Prostate gland (tissue), 2 donors: Measurements from ENCODE around the gene KIAA1328. TPM values are rescaled to one million over a fixed set of nuclear protein-coding genes. Genes with fewer than 3 reads are reported as not detected.

Experiments
- DNase-seq: peaks from one replicate; pipeline ENCODE4 v3.0.0-alpha.2; 2019; ENCODE audit warnings: low spot score
- H3K27ac ChIP-seq, 2 donors: fragments of 200-600 bp; sonication (generic); 2 replicates each; pipeline ENCODE4 v1.5.1; 2017 to 2019
- H3K27me3 ChIP-seq: fragments of 200-600 bp; sonication (generic); replicated peaks from 2 replicates; pipeline ENCODE4 v1.5.1; 2019; ENCODE audit not compliant: insufficient read depth
- H3K36me3 ChIP-seq, 2 donors: fragments of 200-600 bp; sonication (generic); 1 replicate in 1 of 2; 2 replicates in 1 of 2; pipeline versions ENCODE4 v1.5.1 to v1.8.1; 2017 to 2019
- H3K4me1 ChIP-seq: fragments of 200-600 bp; sonication (generic); replicated peaks from 2 replicates; pipeline ENCODE4 v1.5.1; 2019
- H3K4me3 ChIP-seq, 2 donors: fragments of 200-600 bp; sonication (generic); 2 replicates each; pipeline ENCODE4 v1.5.1; 2017 to 2019
- H3K9me3 ChIP-seq: fragments of 200-600 bp; sonication (generic); 2 replicates; pipeline ENCODE4 v1.5.1; 2017
- CTCF ChIP-seq, 4 experiments: fragments of 200-600 bp in 2 of 4; fragments of 450-650 bp in 2 of 4; sonication (generic) in 2 of 4; IDR thresholded peaks; 1 replicate in 3 of 4; 2 replicates in 1 of 4; pipeline ENCODE4 v1.5.1; 2016 to 2019; ENCODE audit warnings: antibody characterized with exemption in 4 of 4, mild to moderate bottlenecking in 2 of 4, moderate library complexity in 2 of 4
- POLR2A ChIP-seq: fragments of 450-650 bp; IDR thresholded peaks from one replicate; pipeline ENCODE4 v1.6.1; 2016; ENCODE audit warnings: antibody characterized with exemption, mild to moderate bottlenecking
- POLR2AphosphoS5 ChIP-seq: sonication (generic); formaldehyde crosslinking; IDR thresholded peaks from one replicate; pipeline ENCODE4 v1.6.1; 2017; ENCODE audit warnings: antibody characterized with exemption
- WGBS: methylation state at CpG from one replicate; pipeline ENCODE4 v1.1.5; 2018; 5-methylcytosine and 5-hydroxymethylcytosine counted together
- intact Hi-C: fragments of 100-400 bp; cut with DNase I; formaldehyde crosslinking; loops from one replicate; pipeline ENCODE4 v1.14.2; 2022
- total RNA-seq, 2 donors: library from RNA; depleted of rRNA; stranded (reverse); fragments of >200 nt; gene quantifications; one replicate each; pipeline ENCODE4 v1.1.0, GENCODE V29; 2016

Gene KIAA1328
- total RNA-seq, 2 donors from 2014 or later, result 8.7 to 13.7 TPM

- no peak overlapping the region for H3K27ac ChIP-seq
- DNase-seq, result no peak
- H3K4me1 ChIP-seq, result no peaks in the 10 kb centered on the region
- H3K4me3 ChIP-seq, result no peak overlapping the region
- H3K36me3 ChIP-seq, result no peaks in the 10 kb centered on the region
- no peaks in the 10 kb centered on the region for H3K27me3 ChIP-seq
- WGBS, result 44% methylated on average over 2 of the region's 2 CpGs
- TF ChIP-seq POLR2A, result no peak
- intact Hi-C loops, result no loop called here
- no peaks in the 10 kb centered on the region for H3K9me3 ChIP-seq
Observed at GRCh38 chr18:37265382-37265781, 436.5 kb downstream of the KIAA1328 start.

- intact Hi-C loops, result no loop called here
- Histone ChIP-seq H3K27me3 (no peaks in the 10 kb centered on the region), H3K4me1 (no peaks in the 10 kb centered on the region), H3K36me3 (no peaks in the 10 kb centered on the region), H3K9me3 (no peaks in the 10 kb centered on the region), H3K4me3 (no peak overlapping the region), H3K27ac (no peak overlapping the region)
- DNase-seq, result no peak
- TF ChIP-seq POLR2AphosphoS5 (no peak), CTCF (IDR thresholded peaks at IDR 0.05) (no peak), POLR2A (no peak)
- 30% methylated on average over 13 of the region's 13 CpGs for WGBS
Observed at GRCh38 chr18:37266290-37266689, 437.4 kb downstream of the KIAA1328 start.

- H3K4me3 ChIP-seq, result no peak overlapping the region
- no peaks in the 10 kb centered on the region for H3K9me3 ChIP-seq
- H3K27me3 ChIP-seq, result peaks cover 17% of the 10 kb centered on the region
- 15% methylated on average over 8 of the region's 8 CpGs for WGBS
- H3K36me3 ChIP-seq, result no peaks in the 10 kb centered on the region
- no peak overlapping the region for H3K27ac ChIP-seq
- DNase-seq, result peak; percentile 25
- no peaks in the 10 kb centered on the region for H3K4me1 ChIP-seq
- intact Hi-C loops, result no loop called here
- TF ChIP-seq CTCF (IDR thresholded peaks at IDR 0.05) (no peak), POLR2AphosphoS5 (no peak), POLR2A (no peak)
Observed at GRCh38 chr18:37270038-37270665, 441.2 kb downstream of the KIAA1328 start.

- Histone ChIP-seq H3K27me3 (peaks cover 22% of the 10 kb centered on the region), H3K9me3 (no peaks in the 10 kb centered on the region)
- intact Hi-C loops, result no loop called here
Observed at GRCh38 chr18:37270666-37271052, 441.7 kb downstream of the KIAA1328 start.

GRCh38 chr18:37272226-37272625 lies 443.3 kb downstream of the KIAA1328 start:
- no peak for TF ChIP-seq POLR2AphosphoS5
- no peak for TF ChIP-seq CTCF (IDR thresholded peaks at IDR 0.05)
- TF ChIP-seq POLR2A, result no peak
- intact Hi-C loops, result no loop called here
- H3K36me3 ChIP-seq, result no peaks in the 10 kb centered on the region
- H3K4me3 ChIP-seq, result no peak overlapping the region
- peaks cover 25% of the 10 kb centered on the region for H3K27me3 ChIP-seq
- no peak overlapping the region for H3K27ac ChIP-seq
- no peaks in the 10 kb centered on the region for H3K4me1 ChIP-seq
- no peaks in the 10 kb centered on the region for H3K9me3 ChIP-seq
- 66% methylated on average over 2 of the region's 2 CpGs for WGBS
- DNase-seq, result no peak

More at GRCh38 chr18:37270666-37271052, 441.7 kb downstream of the KIAA1328 start:
- WGBS, result 82% methylated on average over 7 of the region's 7 CpGs
- no peak for TF ChIP-seq POLR2AphosphoS5
- TF ChIP-seq POLR2A, result no peak
- TF ChIP-seq CTCF (IDR thresholded peaks at IDR 0.05), result no peak
- DNase-seq, result no peak
- no peak overlapping the region for H3K4me3 ChIP-seq
- no peaks in the 10 kb centered on the region for H3K4me1 ChIP-seq
- no peaks in the 10 kb centered on the region for H3K36me3 ChIP-seq
- no peak overlapping the region for H3K27ac ChIP-seq
